NCI-H748 treated with DMSO at 0.1 percent for 48 hours (cell line): ENCODE data around the gene SHLD1.
"Not testable (repeated sequence)": the region's sequence is repeated elsewhere in the genome, so short reads cannot be mapped to it uniquely, and the experiment has no call there.

Source experiments
- DNase-seq: peaks from one replicate; lab custom pipeline; 2025; lab: John Stamatoyannopoulos, UW

Gene SHLD1

DNA sequence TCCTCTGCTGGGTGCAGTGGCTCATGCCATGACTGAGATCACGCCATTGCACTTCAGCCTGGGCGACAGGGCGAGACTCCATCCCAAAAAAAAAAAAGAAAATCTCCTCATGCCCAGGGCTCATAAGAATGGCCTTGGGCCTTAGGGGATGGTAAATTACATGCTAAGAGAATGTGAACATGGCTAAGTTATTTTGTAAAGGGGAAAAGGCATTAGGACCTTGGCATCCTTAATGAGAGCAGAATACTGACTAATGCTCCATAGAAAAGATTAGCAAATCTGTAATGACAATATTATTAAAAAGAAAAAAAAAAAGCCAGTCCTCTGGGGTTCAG is 12.6 kb upstream of the SHLD1 start:
- no peak for DNase-seq

DNA sequence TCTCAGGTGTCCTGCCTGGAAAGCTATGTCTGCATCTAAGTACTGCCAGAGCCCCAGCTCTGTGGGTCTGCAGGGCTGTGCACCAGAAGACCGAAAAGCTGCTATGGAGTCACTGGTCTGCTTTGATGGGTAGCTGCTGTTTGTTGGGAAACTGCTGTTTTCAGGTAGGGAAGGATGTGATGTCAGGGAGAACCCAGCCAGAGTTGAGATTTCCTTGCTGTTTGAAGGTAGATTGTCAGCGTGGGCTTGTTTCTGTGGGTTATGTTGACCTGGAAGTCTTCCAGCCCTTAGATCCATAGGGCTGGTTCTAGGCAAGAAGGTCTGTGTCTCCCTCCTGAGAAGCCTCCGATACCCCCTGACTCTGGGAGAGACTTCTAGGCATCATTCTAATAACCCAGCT is 12.2 kb upstream of the SHLD1 start:
- DNase-seq: no peak

DNA sequence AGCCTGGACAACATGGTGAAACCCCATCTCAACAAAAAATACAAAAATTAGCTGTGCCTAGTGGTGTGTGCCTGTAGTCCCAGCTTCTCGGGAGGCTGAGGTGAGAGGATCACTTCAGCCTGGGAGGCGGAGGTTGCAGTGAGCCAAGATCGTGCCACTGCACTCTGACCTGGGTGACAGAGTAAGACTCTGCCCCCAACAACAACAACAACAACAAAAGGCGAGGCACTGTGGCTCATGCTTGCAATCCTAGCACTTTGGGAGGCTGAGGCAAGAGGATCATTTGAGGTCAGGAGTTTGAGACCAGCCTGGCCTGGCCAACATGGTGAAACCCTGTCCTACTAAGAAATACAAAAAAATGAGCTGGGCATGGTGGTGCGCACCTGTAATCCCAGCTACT is 9.6 kb upstream of the SHLD1 start:
- DNase-seq: not testable (repeated sequence)

DNA sequence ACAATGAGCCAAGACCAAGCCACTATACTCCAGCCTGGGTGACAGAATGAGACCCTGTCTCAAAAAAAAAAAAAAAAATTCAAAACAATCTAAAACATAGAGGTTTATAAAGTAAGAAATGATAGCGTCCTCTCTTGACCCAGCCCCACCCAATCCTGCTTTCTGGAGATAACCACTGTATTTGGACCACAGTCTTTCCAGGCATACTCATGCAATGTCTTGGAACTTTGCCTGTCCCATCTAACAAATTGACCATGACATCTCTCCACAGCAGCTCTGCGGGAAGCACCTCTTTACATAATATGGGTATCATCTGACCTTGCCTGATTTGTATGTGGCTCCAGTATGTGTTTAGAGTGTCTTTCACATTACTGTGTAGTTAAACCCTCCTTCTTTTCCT is 9.1 kb upstream of the SHLD1 start:
- no peak for DNase-seq

DNA sequence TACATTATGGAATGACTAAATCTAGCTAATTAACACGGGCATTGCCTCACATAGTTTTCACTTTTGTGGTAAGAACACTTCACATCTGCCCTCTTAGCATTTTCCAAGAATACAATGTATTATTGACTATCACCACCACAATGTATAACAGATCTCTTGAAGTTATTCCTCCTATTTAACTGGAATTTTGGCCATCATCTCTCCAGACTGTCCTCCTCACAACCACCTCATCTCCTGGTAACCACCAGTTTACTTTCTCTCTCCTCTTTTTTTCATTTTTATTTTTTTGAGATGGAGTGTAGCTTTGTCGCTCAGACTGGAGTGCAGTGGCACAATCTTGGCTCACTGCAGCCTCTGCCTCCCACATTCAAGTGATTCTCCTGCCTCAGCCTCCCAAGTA is 8.2 kb upstream of the SHLD1 start:
- no peak for DNase-seq

DNA sequence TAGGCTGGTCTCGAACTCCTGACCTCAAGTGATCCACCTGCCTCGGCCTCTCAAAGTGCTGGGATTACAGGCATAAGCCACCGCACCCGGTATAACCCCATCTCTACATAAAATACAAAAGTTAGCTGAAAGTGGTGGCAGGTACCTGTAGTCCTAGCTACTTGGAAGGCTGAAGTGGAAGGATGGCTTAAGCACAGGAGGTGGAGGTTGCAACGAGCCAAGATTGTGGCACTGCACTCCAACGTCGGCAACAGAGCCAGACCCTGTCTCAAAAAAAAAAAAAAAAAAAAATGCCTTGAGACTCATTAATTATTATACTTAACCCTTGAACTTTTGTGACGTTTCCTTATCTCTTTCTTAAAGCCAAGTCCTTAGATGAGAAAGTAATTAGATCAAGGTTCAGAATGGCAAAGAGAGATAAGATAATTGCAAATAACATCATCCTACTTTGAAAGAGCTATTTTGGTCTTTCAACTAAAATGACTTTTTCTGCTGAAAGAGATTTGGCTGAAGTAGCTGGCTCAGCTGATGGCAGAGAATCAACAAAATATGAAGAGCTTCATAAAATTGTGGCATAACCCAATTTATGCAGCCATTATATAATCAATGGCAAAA is 4.7 kb upstream of the SHLD1 start:
- DNase-seq: no peak

DNA sequence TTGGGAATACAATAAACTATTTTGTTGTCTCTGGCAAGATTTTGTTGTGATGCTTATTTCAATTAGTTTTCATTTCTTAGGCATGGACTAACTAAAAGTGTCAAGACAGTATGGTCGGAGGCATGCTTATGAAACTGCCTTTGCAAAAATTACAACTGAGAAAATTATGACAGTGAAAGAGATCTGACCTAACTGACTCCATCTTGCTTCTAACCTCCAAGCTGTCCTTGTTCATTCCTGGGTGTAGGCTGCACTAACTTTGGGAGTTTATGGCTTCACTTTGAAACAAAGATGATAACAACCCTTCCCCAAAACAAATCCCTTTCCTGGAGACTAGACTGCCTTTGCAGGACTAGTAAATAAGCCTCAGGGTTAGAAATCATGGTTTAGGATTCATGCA is 4.1 kb upstream of the SHLD1 start:
- no peak for DNase-seq

DNA sequence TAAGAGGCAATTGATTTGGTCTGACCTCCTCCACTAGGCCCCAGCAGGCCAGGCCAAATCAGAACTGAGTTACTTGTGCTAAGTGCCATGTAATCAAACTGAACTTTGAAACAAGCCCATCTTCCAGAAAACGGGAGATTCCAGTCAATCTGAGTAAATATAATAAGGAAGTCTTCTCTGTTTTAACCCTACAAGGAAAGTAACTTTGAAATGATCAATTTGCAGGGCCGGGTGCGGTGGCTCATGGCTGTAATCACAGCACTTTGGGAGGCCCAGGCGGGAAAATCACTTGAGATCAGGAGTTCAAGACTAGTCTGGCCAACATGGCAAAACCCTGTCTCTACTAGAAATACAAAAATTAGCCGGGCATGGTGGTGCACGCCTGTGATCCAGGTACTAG is 2.0 kb upstream of the SHLD1 start:
- no peak for DNase-seq

DNA sequence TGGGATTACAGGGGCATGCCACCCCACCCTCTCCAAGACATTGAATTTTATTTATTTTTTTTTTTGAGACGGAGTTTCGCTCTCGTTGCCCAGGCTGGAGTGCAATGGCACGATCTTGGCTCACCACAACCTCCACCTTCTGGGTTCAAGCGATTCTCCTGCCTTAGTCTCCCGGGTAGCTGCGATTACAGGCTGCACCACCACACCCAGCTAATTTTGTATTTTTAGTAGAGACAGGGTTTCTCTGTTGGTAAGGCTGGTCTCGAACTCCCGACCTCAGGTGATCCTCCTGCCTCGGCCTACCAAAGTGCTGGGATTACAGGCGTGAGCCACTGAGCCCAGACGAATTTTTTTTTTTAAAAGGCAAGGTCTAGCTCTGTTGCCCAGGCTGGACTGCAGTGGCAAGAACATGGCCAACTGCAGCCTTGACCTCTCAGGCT is 669 bp upstream of the SHLD1 start:
- not testable (repeated sequence) for DNase-seq

DNA sequence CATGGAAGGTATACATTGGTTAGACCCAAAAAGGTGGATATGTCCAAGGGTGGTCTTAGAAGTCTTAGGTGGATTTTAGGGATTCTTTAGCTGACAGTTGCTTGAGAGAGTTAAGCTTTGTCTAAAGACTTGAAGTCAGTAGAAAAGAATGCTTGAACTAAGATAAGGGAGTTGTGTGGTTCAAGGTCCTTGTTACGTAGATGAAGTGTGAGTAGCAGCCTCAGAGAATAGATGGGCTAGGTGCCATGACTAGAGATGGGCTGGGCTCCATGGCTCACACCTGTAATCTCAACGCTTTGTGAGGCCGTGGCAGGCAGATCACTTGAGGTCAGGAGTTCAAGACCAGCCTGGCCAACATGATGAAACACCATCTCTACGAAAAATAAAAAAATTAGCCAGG is 1.7 kb downstream of the SHLD1 start:
- DNase-seq: no peak

DNA sequence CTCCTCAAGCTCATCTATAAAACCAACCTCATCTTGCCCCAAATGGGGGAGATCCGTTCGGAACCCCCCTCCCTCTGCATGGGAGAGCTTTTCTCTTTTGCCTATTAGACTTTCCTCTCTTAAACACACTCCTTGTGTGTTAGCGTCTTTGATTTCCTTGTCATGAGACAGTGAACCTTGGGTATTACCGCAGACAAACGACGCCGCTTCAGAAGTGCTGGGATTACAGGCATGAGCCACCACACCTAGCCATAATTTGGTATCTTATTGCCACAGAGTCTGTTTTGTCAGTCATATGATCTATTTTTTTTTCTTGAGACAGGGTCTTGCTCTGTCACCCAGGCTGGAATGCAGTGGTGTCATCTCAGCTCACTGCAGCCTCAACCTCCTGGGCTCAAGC is 3.6 kb downstream of the SHLD1 start:
- DNase-seq: no peak

DNA sequence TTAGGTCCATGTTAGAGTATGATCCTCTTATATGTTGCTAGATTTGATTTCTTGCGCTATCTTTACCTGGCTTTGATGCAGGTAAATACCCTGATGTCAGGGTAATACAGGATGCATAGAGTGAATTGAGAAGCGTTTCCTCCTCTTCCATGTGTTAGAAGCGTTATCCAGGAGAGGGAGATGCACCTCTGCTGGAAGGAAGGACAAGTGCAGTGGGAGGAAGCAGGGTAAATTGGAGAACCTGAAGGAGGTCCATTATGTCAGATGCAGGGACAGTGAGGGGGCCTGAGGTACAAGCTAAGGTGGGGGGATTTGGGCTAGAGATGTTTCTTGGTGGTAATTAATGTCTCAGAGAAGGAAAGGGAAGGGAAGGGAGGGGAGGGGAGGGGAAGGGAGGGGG is 7.7 kb downstream of the SHLD1 start:
- DNase-seq: no peak

DNA sequence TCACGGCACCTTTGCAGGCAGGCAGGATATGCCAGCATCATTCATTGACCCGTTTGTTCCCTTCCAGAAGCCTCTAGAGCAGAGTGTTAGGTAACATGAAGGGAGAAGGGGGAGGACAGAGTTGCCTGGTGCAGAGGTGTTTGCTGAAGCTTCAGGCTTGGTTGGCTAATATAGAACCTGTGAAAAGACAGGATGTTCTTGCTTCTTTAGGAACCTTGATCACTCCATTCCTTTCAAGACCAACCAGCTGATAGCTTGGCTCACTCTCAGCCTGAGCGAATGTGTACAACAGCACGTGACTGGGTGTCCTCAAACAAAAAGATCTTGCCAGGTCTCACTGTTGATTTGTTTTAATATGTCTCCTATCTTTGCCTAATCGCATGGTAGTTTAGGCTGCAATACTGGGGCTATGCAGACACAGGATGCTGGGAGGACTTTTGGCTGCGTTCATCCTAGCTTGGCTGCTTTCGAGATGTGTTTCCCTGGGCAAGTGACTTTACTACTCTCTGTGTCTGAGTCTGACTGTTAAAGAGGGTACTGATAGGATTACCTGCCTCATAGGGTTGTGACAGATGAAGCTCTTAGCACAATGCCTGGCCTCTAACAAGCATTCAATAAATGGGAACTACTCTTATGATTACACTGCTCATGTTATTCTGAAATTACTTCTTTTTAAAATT is 16.0 kb downstream of the SHLD1 start:
- no peak for DNase-seq

DNA sequence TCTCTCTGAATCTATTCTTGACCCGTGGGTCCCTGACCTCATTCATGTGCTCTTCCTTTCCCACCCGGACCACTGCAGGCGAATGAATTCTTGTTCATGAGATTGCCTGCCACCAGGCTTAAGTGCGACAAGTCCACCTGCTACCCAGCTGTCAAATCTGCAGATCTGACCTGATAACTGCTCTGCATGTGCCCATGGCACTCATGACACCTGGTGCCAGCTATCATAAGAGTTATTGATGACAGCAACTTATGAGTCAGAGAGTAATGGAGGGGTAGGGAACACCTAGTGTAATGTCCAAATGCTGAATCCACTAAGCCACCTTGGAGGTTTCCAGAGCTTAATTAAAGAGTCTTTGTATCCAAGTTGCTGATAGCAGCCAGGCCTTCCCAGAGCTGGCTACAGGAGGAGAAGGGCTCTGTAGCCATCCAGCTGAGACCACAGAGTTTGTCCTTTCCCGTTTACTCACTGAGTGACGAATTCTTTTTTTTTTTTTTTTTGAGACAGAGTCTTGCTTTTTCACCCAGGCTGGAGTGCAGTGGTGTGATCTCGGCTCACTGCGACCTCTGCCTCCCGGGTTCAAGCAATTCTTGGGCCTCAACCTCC is 17.4 kb downstream of the SHLD1 start:
- DNase-seq: no peak

DNA sequence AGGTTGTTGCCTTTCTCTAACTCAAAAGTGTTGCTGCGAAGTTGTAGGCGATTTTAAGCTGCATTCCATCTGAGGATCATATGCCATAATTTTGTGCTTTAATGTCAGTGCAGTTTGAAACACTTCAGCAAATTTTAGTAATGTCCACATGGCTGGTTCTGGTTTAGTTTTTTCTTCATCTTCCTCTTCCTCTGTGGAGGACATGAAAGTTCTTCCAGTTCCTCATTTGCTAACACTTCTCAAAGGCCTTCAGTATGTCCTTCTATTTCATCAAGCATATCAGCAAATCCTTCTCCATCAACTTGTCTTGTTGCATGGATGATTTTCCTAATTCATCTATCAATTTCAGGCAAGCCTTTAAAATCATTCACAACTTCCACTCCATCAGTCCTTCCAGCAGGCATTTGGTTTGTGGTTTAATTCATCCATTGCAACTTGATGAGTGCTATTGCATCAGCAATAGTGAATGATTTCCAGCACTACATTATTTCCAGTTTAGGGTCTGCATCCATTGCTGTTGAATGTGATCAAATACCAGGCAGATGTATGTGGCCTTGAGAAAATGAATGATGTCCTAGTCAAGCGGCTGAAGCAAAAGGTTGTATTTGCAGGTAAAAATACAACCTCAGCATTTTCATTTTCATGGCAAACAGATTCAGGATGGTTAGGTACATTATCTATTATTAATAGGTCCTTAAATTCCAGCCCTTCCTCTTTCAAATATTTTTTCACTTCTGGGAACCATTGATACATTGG is 20.2 kb downstream of the SHLD1 start:
- DNase-seq: no peak

DNA sequence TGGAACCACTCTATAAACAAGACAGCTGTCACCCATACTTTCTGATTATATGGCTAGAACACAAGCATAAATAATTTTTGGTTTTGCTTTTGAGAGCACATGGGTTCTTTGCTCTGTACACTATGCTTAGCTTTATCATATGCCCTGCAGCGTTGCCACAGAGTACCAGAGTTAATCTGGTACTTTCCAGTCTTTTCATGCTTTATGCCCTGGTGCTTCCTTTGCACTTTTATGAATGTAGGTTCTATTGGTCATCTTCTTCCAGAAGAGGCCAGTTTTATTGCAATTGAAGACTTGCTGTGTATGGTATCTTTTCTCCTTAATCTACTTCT is 20.8 kb downstream of the SHLD1 start:
- no peak for DNase-seq

DNA sequence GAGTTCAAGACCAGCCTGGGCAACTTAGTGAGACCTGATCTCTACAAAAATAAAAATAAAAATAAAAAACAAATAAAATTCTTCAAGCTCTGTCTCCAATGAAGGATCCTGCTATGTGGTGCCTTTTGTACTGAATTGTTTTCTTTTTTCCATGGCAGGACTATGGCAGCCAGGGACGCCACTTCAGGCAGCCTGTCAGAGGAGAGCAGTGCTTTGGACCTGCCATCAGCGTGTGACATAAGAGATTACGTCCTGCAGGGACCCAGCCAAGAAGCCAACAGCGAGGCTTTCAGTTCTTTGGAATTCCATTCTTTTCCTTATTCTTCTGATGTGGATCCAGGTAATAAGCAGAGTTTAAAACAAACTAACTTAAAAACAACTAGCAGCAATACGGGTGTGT is 22.5 kb downstream of the SHLD1 start:
- DNase-seq: no peak

DNA sequence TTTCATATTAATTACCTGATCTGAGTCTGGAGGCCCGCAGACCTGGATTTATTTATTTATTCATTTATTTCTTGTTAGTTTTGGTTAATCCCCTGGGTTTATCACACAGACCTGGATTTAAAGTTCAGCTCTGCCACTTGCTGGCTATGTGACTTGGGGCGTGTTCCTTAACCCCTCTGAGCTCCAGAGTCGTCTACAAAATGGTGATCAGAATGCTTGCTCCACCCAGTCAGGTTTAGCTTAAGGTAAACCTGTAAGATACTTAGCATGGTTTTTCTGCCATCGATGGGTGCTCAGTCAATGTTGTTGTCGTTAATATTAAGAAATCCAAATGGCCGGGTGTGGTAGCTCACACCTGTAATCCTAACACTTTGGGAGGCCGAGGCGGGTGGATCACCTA is 23.4 kb downstream of the SHLD1 start:
- no peak for DNase-seq

DNA sequence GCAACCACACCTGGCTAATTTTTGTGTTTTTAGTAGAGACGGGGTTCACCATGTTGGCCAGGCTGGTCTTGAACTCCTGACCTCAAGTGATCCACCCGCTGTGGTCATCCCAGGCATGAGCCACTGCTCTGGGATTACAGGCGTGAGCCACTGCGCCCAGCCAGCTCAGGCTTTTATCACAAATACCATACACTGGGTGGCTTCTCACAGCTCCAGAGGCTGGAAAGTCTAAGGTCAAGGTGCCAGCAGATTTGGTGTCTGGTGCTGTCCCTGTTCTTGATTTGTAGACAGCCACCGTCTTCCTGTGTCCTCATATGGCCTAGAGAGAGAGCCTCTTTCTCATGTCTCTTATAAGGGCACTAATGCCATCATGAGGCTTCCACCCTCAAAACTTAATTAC is 25.9 kb downstream of the SHLD1 start:
- DNase-seq: no peak

DNA sequence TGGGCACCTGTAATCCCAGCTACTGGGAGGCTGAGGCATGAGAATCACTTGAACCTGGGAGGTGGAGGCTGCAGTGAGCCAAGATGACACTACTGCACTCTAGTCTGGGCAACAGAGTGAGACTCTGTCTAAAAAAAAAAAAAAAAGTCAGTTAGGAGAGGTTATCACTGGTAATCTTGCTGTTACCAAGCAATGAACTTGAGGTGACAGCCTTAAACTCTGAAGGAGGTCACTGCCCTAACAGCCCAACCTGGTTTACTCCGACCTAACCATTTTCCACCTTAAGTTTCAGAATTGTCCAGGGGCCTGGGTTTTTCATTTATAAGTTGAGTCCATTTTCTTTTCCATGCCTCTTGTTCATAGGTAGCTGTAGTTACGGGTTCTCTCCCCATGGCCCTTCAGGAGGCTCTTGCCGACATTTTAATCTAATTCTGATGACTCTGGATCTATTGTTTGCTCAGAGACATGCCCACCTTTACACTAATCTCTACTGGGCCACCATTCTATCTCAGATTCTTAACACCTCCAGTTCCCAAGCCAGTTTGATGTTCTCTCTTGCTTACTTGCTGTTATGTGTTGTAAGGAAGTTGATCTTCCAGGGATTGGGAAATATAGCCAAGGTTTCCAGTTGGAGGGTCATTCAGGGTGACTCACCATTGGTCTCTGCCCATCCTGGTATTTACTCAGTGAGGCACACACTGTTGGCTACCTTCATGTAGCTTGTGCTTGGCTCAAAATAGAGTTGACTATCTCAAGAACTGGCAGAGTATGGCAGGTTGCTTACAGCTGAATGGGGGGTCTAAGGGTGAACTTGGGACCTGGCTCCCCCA is 29.1 kb downstream of the SHLD1 start:
- no peak for DNase-seq

DNA sequence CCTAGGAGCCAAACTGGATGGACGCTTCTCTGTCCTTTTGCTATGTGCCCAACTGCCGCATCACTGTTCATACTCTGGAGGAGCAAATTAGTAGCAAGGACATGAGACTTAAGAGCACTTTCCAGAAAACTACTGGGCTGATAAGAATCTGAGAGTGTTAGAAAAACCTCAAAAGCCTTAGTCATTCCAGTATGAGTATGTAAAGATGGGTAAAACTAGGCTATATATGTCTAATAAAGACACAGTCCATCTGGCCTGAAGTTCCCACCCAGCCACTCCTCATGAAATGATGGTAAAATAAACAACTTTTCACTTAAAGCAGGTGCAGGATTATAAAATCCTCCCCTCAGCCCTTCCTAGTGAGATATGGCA is 30.6 kb downstream of the SHLD1 start:
- no peak for DNase-seq

DNA sequence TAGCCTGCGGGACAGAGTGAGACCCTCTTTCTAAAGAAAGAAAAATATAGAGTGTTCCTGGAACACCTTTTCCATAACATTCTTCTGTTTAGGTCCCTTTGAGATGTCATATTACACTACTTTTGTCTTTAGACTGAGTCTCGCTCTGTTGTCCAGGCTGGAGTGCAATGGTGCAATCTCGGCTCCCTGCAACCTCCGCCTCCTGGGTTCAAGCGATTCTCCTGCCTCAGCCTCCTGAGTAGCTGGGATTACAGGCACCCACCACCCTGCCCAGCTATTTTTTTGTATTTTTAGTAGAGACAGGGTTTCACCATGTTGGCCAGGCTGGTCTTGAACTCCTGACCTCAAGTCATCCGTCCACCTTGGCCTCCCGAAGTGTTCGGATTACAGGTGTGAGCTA is 31.2 kb downstream of the SHLD1 start:
- not testable (repeated sequence) for DNase-seq
